ENCODE measurements around the gene UNC13C. TPM values are rescaled to one million over a fixed set of nuclear protein-coding genes. Genes with fewer than 3 reads are reported as not detected.

The UNC13C gene
- total RNA-seq, 2 experiments from 2014 or later = not detected

DNA sequence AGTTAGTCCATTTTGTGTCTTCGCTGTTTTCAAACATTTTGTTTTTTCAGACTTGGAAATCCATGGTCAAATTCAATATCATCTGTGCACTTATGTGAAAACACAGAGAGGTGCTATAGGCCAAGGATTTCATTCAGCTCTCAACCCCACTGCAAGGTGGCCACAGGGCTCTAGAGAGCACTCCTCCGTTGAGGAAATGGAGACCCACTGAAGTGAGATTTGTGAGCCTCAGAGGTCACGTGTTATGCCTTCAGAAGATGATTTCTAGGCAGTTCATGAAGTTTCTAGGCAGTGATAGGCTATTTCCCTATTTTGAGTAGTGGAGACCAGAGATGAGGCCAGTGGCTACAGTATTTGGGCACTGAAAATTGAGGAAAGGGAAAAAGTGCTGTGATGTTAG, 88.2 kb downstream of the UNC13C start:
- H3K4me2 ChIP-seq (ENCODE audit: low read length) = no peak overlapping the region
- H3K79me2 ChIP-seq (ENCODE audit: insufficient read depth, low read depth, low read length) = no peaks in the 10 kb centered on the region
- no peak overlapping the region for H2AFZ ChIP-seq (ENCODE audit: low read length)
- no peak overlapping the region for H3K27ac ChIP-seq (ENCODE audit: low read depth, low read length, poor library complexity, severe bottlenecking)
- DNase-seq (ENCODE audit: low spot score) = no peak
- H3K4me3 ChIP-seq (ENCODE audit: low read depth, low read length, poor library complexity, severe bottlenecking) = no peak overlapping the region
- ChIA-PET CTCF (ENCODE audit: unreplicated experiment) (no interaction called here), POLR2A (no interaction called here)
- H3K9me2 ChIP-seq (ENCODE audit: insufficient read depth, low read length) = no peaks in the 10 kb centered on the region
- H3K36me3 ChIP-seq (ENCODE audit: insufficient read depth, low read length) = no peaks in the 10 kb centered on the region
- no peaks in the 10 kb centered on the region for H3K9me3 ChIP-seq (ENCODE audit: low read length)
- intact Hi-C loops (cut with micrococcal nuclease; ENCODE audit: unreplicated experiment) = no loop called here
- H3K4me1 ChIP-seq (ENCODE audit: insufficient read depth, low read length, poor library complexity, severe bottlenecking) = no peaks in the 10 kb centered on the region
- TF ChIP-seq EZH2phosphoT487 (IDR thresholded peaks at IDR 0.05; ENCODE audit: borderline replicate concordance, low read depth, low read length) = no peak
- TF ChIP-seq, protein P1, sequence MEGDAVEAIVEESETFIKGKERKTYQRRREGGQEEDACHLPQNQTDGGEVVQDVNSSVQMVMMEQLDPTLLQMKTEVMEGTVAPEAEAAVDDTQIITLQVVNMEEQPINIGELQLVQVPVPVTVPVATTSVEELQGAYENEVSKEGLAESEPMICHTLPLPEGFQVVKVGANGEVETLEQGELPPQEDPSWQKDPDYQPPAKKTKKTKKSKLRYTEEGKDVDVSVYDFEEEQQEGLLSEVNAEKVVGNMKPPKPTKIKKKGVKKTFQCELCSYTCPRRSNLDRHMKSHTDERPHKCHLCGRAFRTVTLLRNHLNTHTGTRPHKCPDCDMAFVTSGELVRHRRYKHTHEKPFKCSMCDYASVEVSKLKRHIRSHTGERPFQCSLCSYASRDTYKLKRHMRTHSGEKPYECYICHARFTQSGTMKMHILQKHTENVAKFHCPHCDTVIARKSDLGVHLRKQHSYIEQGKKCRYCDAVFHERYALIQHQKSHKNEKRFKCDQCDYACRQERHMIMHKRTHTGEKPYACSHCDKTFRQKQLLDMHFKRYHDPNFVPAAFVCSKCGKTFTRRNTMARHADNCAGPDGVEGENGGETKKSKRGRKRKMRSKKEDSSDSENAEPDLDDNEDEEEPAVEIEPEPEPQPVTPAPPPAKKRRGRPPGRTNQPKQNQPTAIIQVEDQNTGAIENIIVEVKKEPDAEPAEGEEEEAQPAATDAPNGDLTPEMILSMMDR (conservative IDR thresholded peaks at IDR 0.05; ENCODE audit: low read length) = no peak
- H4K20me1 ChIP-seq (ENCODE audit: insufficient read depth, low read length) = no peaks in the 10 kb centered on the region
- BruUV-seq (replicated peaks) = no TSS peak

- no peaks in the 10 kb centered on the region for H3K4me1 ChIP-seq (ENCODE audit: insufficient read depth, low read length, poor library complexity, severe bottlenecking)
- peak; percentile 32 for DNase-seq (ENCODE audit: low spot score)
- intact Hi-C loops (cut with micrococcal nuclease; ENCODE audit: unreplicated experiment) = loop anchor here (5.0 kb wide), 1 partner anchor 1024 kb away; no protein-coding TSS in a partner anchor
- no peaks in the 10 kb centered on the region for H3K9me3 ChIP-seq (ENCODE audit: low read length)
- no TSS peak for BruUV-seq (replicated peaks)
- H4K20me1 ChIP-seq (ENCODE audit: insufficient read depth, low read length) = no peaks in the 10 kb centered on the region
- H3K9me2 ChIP-seq (ENCODE audit: insufficient read depth, low read length) = no peaks in the 10 kb centered on the region
- H3K36me3 ChIP-seq (ENCODE audit: insufficient read depth, low read length) = no peaks in the 10 kb centered on the region
- no peaks in the 10 kb centered on the region for H3K79me2 ChIP-seq (ENCODE audit: insufficient read depth, low read depth, low read length)
- no peak overlapping the region for H3K4me2 ChIP-seq (ENCODE audit: low read length)
- TF ChIP-seq EZH2phosphoT487 (IDR thresholded peaks at IDR 0.05; ENCODE audit: borderline replicate concordance, low read depth, low read length) = no peak
- TF ChIP-seq, protein P1 (conservative IDR thresholded peaks at IDR 0.05; ENCODE audit: low read length) = peak; percentile 84
- ChIA-PET POLR2A (no interaction called here), CTCF (ENCODE audit: unreplicated experiment) (interaction anchor here (0.5 kb wide), 1 partner anchor 376 kb away, joined by 3 read pairs; no protein-coding TSS in a partner anchor)
- H3K4me3 ChIP-seq (ENCODE audit: low read depth, low read length, poor library complexity, severe bottlenecking) = no peak overlapping the region
- no peak overlapping the region for H2AFZ ChIP-seq (ENCODE audit: low read length)
- H3K27ac ChIP-seq (ENCODE audit: low read depth, low read length, poor library complexity, severe bottlenecking) = no peak overlapping the region
Measured at GRCh38 chr15:54082836-54083492, 104.7 kb downstream of the UNC13C start.

DNA sequence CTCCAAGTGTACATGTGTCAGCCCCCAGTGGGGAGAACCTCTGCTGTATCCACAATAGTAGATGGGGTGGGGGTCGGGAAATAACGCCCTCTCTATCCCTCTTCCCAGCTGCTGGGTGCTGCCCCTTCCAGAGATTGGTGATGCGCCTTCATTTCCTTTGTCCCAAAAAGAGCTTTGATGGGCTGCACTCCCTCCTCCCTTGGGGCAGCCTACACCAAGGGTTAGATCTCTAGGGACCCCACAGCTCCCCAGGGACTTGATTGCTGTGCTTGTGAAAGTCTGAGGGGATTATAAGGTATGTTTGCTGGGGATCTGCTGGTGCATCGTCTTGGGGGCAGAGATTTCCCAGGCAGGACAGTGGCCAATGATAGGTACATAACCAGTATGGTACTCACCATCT, 105.3 kb downstream of the UNC13C start:
- Histone ChIP-seq H3K4me2 (ENCODE audit: low read length) (no peak overlapping the region), H2AFZ (ENCODE audit: low read length) (no peak overlapping the region), H3K36me3 (ENCODE audit: insufficient read depth, low read length) (no peaks in the 10 kb centered on the region), H3K27ac (ENCODE audit: low read depth, low read length, poor library complexity, severe bottlenecking) (no peak overlapping the region), H3K79me2 (ENCODE audit: insufficient read depth, low read depth, low read length) (no peaks in the 10 kb centered on the region), H3K9me3 (ENCODE audit: low read length) (no peaks in the 10 kb centered on the region), H3K4me3 (ENCODE audit: low read depth, low read length, poor library complexity, severe bottlenecking) (no peak overlapping the region), H4K20me1 (ENCODE audit: insufficient read depth, low read length) (no peaks in the 10 kb centered on the region), H3K9me2 (ENCODE audit: insufficient read depth, low read length) (no peaks in the 10 kb centered on the region), H3K4me1 (ENCODE audit: insufficient read depth, low read length, poor library complexity, severe bottlenecking) (no peaks in the 10 kb centered on the region)
- intact Hi-C loops (cut with micrococcal nuclease; ENCODE audit: unreplicated experiment) = loop anchor here (5.0 kb wide), 1 partner anchor 1024 kb away; no protein-coding TSS in a partner anchor
- ChIA-PET CTCF (ENCODE audit: unreplicated experiment) (no interaction called here), POLR2A (no interaction called here)
- no peak for TF ChIP-seq EZH2phosphoT487 (IDR thresholded peaks at IDR 0.05; ENCODE audit: borderline replicate concordance, low read depth, low read length)
- TF ChIP-seq, protein P1 (conservative IDR thresholded peaks at IDR 0.05; ENCODE audit: low read length) = no peak
- no peak for DNase-seq (ENCODE audit: low spot score)
- BruUV-seq (replicated peaks) = no TSS peak

Measured in OCI-LY7 (cell line).